Measurements from ENCODE around the gene SYTL2.

DNA sequence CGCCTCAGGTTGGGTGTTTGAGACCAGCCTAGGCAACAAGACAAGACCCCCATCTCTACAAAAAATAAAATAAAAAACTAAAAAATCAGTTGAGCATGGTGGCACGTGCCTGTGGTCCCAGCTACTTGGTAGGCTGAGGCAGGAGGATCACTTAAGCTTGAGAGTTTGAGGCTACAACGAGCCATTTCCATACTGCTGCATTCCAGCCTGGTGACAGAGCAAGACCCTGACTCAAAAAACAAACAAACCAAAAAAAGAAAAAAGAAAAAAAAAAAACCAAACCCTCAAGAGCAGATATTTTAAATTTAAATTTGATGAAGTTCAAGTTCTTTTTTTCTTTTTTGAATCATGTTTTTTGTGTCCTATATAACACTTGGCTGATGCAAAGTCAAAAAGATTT is 37.1 kb upstream of the SYTL2 start:
- TF ChIP-seq CTCF (IDR thresholded peaks at IDR 0.05 in 8 of 11, conservative IDR thresholded peaks at IDR 0.05 in 3 of 11), result no peak
- no peak for TF ChIP-seq POLR2AphosphoS5 (IDR thresholded peaks at IDR 0.05)
- no peak for TF ChIP-seq POLR2A (IDR thresholded peaks at IDR 0.05)
